MM.1S (cell line): Measurements from ENCODE around the gene TTC28.

ENCODE experiments used
- CTCF ChIP-seq: fragments of 300-600 bp; sonication (generic); IDR thresholded peaks from 2 replicates; pipeline ENCODE4 v1.5.1; 2016; ENCODE audit warnings: antibody characterized with exemption, low read length, mixed read lengths
- EZH2 ChIP-seq: fragments of 300-600 bp; sonication (generic); optimal IDR thresholded peaks from 2 replicates; pipeline ENCODE3; 2017; ENCODE audit warnings: low read depth, mild to moderate bottlenecking, antibody characterized with exemption, low read length, mixed read lengths
- EZH2phosphoT487 ChIP-seq: fragments of 300-600 bp; sonication (generic); IDR thresholded peaks from 2 replicates; pipeline ENCODE4 v1.6.1; 2018; ENCODE audit warnings: antibody characterized with exemption, low read length

- TF ChIP-seq CTCF (no peak), EZH2 (no peak), EZH2phosphoT487 (no peak)
These were observed 23.5 kb downstream of the TTC28 start for GRCh38 chr22:28656181-28656580.
